CD14-positive monocyte (primary cell): ENCODE measurements around the gene EPC1. TPM values are rescaled to one million over a fixed set of nuclear protein-coding genes. Genes with fewer than 3 reads are reported as not detected.

ENCODE experiments used
- DNase-seq, 3 donors: peaks; one replicate each; pipeline ENCODE4 v3.0.0-alpha.2; 2011 to 2022
- H2AFZ ChIP-seq: 2 replicates; pipeline ENCODE4 v1.6.0; 2012; ENCODE audit warnings: mild to moderate bottlenecking, low read depth, low read length, inconsistent platforms; ENCODE audit not compliant: insufficient read depth, poor library complexity, severe bottlenecking
- H3K27ac ChIP-seq, 2 donors: 1 replicate in 1 of 2; 2 replicates in 1 of 2; pipeline ENCODE4 v1.5.1; 2012 to 2013; ENCODE audit warnings: low read length in 2 of 2, control low read depth in 1 of 2, inconsistent platforms in 1 of 2, low read depth in 1 of 2, mild to moderate bottlenecking in 1 of 2
- H3K27me3 ChIP-seq, 2 donors: one replicate each; pipeline versions ENCODE4 v1.6.0 to v1.6.1; 2011 to 2013; ENCODE audit warnings: low read length in 2 of 2; ENCODE audit not compliant: control insufficient read depth in 2 of 2, insufficient read depth in 2 of 2
- H3K36me3 ChIP-seq, 2 donors: replicated peaks in 1 of 2; 1 replicate in 1 of 2; 2 replicates in 1 of 2; pipeline versions ENCODE4 v1.5.1 to v1.6.1; 2012 to 2013; ENCODE audit warnings: low read length in 2 of 2, control low read depth in 1 of 2, inconsistent platforms in 1 of 2, mild to moderate bottlenecking in 1 of 2; ENCODE audit not compliant: insufficient read depth in 2 of 2, control insufficient read depth in 1 of 2
- H3K4me1 ChIP-seq, 2 donors: 1 replicate in 1 of 2; 2 replicates in 1 of 2; pipeline versions ENCODE4 v1.5.1 to v1.6.1; 2012 to 2013; ENCODE audit warnings: low read length in 2 of 2, control low read depth in 1 of 2, inconsistent platforms in 1 of 2, mild to moderate bottlenecking in 1 of 2, moderate library complexity in 1 of 2; ENCODE audit not compliant: insufficient read depth in 2 of 2, control insufficient read depth in 1 of 2
- H3K4me2 ChIP-seq: replicated peaks from 2 replicates; pipeline ENCODE3; 2012; ENCODE audit warnings: low read length, moderate library complexity, mild to moderate bottlenecking; ENCODE audit not compliant: poor library complexity, severe bottlenecking; ENCODE audit errors: extremely low read depth
- H3K4me3 ChIP-seq, 3 experiments: fragments of 200-600 bp in 1 of 3; sonication (generic) in 1 of 3; replicated peaks in 1 of 3; 1 replicate in 2 of 3; 2 replicates in 1 of 3; pipeline ENCODE4 v1.5.1; 2011 to 2013; ENCODE audit warnings: low read length in 3 of 3, mild to moderate bottlenecking in 3 of 3, control low read depth in 2 of 3, low read depth in 2 of 3, inconsistent platforms in 1 of 3, moderate library complexity in 1 of 3
- H3K79me2 ChIP-seq: 2 replicates; pipeline ENCODE4 v1.6.0; 2012; ENCODE audit warnings: mild to moderate bottlenecking, control low read depth, inconsistent platforms, low read length, moderate library complexity; ENCODE audit not compliant: insufficient read depth
- H3K9ac ChIP-seq: 2 replicates; pipeline ENCODE4 v1.6.0; 2017; ENCODE audit warnings: low read length, mild to moderate bottlenecking; ENCODE audit not compliant: insufficient read depth, poor library complexity, severe bottlenecking
- H3K9me3 ChIP-seq, 2 donors: replicated peaks in 1 of 2; 1 replicate in 1 of 2; 2 replicates in 1 of 2; pipeline versions ENCODE4 v1.5.1 to v1.6.1; 2012 to 2013; ENCODE audit warnings: low read length in 2 of 2, control low read depth in 1 of 2; ENCODE audit not compliant: control insufficient read depth in 1 of 2, insufficient read depth in 1 of 2
- H4K20me1 ChIP-seq: 2 replicates; pipeline ENCODE4 v1.6.0; 2012; ENCODE audit warnings: mild to moderate bottlenecking, low read length, control low read depth, moderate library complexity; ENCODE audit not compliant: insufficient read depth
- H3K27ac Mint-ChIP-seq, 7 donors: one replicate each; pipeline ENCODE4 v1.8.0; 2020; ENCODE audit warnings: mild to moderate bottlenecking in 7 of 7, mixed read lengths in 7 of 7, moderate library complexity in 6 of 7, inconsistent platforms in 2 of 7
- H3K27me3 Mint-ChIP-seq, 3 donors: one replicate each; pipeline ENCODE4 v1.8.0; 2021 to 2022; ENCODE audit warnings: low read depth in 3 of 3, mild to moderate bottlenecking in 3 of 3, mixed read lengths in 3 of 3, moderate library complexity in 3 of 3, inconsistent platforms in 1 of 3
- H3K36me3 Mint-ChIP-seq, 2 donors: one replicate each; pipeline ENCODE4 v1.8.0; 2020; ENCODE audit warnings: mixed read lengths in 2 of 2, inconsistent platforms in 1 of 2, mild to moderate bottlenecking in 1 of 2
- H3K4me1 Mint-ChIP-seq: one replicate; pipeline ENCODE4 v1.8.0; 2020; ENCODE audit warnings: mild to moderate bottlenecking, mixed read lengths
- H3K4me3 Mint-ChIP-seq, 2 donors: one replicate each; pipeline ENCODE4 v1.8.0; 2020; ENCODE audit warnings: mild to moderate bottlenecking in 2 of 2, mixed read lengths in 2 of 2, moderate library complexity in 1 of 2
- H3K9me3 Mint-ChIP-seq, 7 donors: one replicate each; pipeline ENCODE4 v1.8.0; 2020 to 2022; ENCODE audit warnings: mixed read lengths in 7 of 7, mild to moderate bottlenecking in 6 of 7, moderate library complexity in 6 of 7, inconsistent platforms in 2 of 7
- WGBS: methylation state at CpG from one replicate; pipeline ENCODE4 v1.1.5; 2013; ENCODE audit warnings: missing lambda C conversion rate; ENCODE audit not compliant: insufficient coverage; 5-methylcytosine and 5-hydroxymethylcytosine counted together
- intact Hi-C, 2 donors: fragments of 100-400 bp; cut with micrococcal nuclease; formaldehyde crosslinking; loops; one replicate each; pipeline versions ENCODE4 v1.15.0 to v1.15.1; 2023
- polyA plus RNA-seq, 3 donors: library from polyadenylated mRNA; depleted of rRNA in 1 of 3; unstranded in 2 of 3; stranded (reverse) in 1 of 3; fragments of 300-500 nt in 2 of 3; fragments of >200 nt in 1 of 3; fragmentation: Illumina TruSeq in 2 of 3; gene quantifications; 1 replicate in 2 of 3; 2 replicates in 1 of 3; pipeline ENCODE4 v1.2.3, GENCODE V29; 2012 to 2021
- TF ChIP-seq, protein P1 (sequence below): fragments of 200-600 bp; IDR thresholded peaks from one replicate; pipeline ENCODE4 v1.8.0; 2022; ENCODE audit warnings: antibody characterized with exemption, mild to moderate bottlenecking

The EPC1 gene
- polyA plus RNA-seq, 3 donors: 28.3 to 60.8 (median 31.0) TPM

DNA sequence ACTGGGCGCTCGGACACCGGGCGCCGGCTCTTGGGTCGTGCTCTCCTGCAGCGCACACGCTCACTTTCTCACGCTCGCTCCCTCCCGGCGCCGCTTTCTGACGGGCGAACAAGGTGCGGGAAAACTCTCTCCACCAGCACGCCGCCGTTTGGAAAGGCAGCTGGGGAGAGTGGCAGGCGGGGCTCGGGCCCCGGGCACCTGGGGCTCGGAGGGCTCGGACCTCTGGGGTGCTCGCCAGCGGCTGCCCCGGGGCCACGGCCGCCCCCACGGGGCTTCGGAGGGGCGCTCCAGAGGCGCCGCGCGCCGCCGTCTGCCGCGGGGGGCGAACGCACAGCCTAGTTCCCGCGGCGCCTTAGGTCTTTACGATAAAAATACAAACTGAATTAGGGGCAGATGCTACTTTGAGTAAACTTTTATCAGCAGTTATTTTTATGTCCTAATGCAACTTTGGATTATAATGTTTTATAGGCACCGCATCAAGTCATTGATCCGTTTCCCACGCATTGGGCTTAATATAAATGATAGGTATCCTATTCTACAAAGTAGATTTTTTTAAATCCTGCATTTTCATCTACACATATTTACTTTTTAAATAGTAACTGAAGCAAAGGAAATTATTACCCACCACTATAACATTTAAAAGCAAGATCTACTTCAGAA lies 535 bp upstream of the EPC1 start:
- Histone ChIP-seq H3K4me3 (peak overlapping the region; percentile 82 to 95 (median 84)), H3K9ac (peak overlapping the region; percentile 100), H2AFZ (peak overlapping the region; percentile 82), H3K9me3 (no peaks in the 10 kb centered on the region), H3K4me1 (peaks cover 17 to 34% of the 10 kb centered on the region in 2 donors), H3K4me2 (peak overlapping the region; percentile 89), H3K27ac (peak overlapping the region; percentile 23 to 100), H3K79me2 (peaks cover 70% of the 10 kb centered on the region), H3K36me3 (peaks cover 2 to 24% of the 10 kb centered on the region in 2 donors), H3K27me3 (no peaks in the 10 kb centered on the region), H4K20me1 (peaks cover 40% of the 10 kb centered on the region)
- peaks cover 1 to 4% (median 3%) of the 10 kb centered on the region in 3 donors for H3K27me3 Mint-ChIP-seq
- no peak for DNase-seq
- under 1% methylated on average over 46 of the region's 49 CpGs for WGBS
- TF ChIP-seq, protein P1, sequence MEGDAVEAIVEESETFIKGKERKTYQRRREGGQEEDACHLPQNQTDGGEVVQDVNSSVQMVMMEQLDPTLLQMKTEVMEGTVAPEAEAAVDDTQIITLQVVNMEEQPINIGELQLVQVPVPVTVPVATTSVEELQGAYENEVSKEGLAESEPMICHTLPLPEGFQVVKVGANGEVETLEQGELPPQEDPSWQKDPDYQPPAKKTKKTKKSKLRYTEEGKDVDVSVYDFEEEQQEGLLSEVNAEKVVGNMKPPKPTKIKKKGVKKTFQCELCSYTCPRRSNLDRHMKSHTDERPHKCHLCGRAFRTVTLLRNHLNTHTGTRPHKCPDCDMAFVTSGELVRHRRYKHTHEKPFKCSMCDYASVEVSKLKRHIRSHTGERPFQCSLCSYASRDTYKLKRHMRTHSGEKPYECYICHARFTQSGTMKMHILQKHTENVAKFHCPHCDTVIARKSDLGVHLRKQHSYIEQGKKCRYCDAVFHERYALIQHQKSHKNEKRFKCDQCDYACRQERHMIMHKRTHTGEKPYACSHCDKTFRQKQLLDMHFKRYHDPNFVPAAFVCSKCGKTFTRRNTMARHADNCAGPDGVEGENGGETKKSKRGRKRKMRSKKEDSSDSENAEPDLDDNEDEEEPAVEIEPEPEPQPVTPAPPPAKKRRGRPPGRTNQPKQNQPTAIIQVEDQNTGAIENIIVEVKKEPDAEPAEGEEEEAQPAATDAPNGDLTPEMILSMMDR: no peak
- peaks cover 41% of the 10 kb centered on the region for H3K4me1 Mint-ChIP-seq
- intact Hi-C loops: loop anchor here (2.0 to 10.0 kb wide), 6 partner anchors 29 to 293 kb away; partner anchors contain the start of gene KIF5B (in 1 of the 2)
- H3K4me3 Mint-ChIP-seq: peak overlapping the region; percentile 78 to 80
- peaks cover 0 to 2% (median 0%) of the 10 kb centered on the region in 7 donors for H3K9me3 Mint-ChIP-seq
- H3K36me3 Mint-ChIP-seq: peaks cover 17 to 22% of the 10 kb centered on the region in 2 donors
- peak overlapping the region in 5 of 7 donors; percentile 74 to 99 (median 86) for H3K27ac Mint-ChIP-seq

DNA sequence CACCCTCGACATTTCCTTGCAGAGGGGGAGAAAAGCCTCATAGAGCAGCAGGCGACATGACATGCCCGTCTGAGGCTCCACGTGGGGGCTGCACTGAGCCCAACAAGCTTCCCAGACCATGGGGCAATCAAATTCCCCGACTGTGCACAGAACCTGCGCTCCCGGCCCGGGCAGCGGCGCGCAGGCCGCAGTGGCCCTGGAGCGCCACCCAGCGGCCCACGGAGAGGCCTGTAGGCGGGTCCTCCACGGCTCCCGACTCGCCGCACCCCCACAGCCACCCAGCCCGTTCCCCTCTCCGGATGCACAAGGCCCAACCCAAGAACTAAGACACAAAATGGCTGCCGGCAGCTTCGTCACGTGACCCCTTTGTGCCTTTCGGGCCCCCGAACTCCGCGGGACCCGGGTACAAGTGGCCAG lies 816 bp downstream of the EPC1 start:
- H4K20me1 ChIP-seq: peaks cover 50% of the 10 kb centered on the region
- peaks cover 42% of the 10 kb centered on the region for H3K4me1 Mint-ChIP-seq
- WGBS: 1% methylated on average over 29 of the region's 30 CpGs

More for the DNA sequence above, 816 bp downstream of the EPC1 start:
- DNase-seq: peak; percentile 92 to 98 (median 94)
- peaks cover 2 to 24% of the 10 kb centered on the region in 2 donors for H3K36me3 ChIP-seq
- H3K4me2 ChIP-seq: peak overlapping the region; percentile 89
- no peaks in the 10 kb centered on the region for H3K9me3 ChIP-seq
- peaks cover 1 to 4% (median 3%) of the 10 kb centered on the region in 3 donors for H3K27me3 Mint-ChIP-seq
- H3K27ac ChIP-seq: peak overlapping the region; percentile 100
- H3K27ac Mint-ChIP-seq: peak overlapping the region; percentile 99 to 100 (median 100)
- H3K27me3 ChIP-seq: no peaks in the 10 kb centered on the region
- H3K36me3 Mint-ChIP-seq: peaks cover 17 to 19% of the 10 kb centered on the region in 2 donors
- intact Hi-C loops: loop anchor here (2.0 to 10.0 kb wide), 6 partner anchors 27 to 291 kb away; partner anchors contain the start of gene KIF5B (in 1 of the 2)
- H3K9me3 Mint-ChIP-seq: peaks cover 0 to 2% (median 0%) of the 10 kb centered on the region in 7 donors
- H3K4me3 ChIP-seq: peak overlapping the region; percentile 82 to 95 (median 84)
- H3K9ac ChIP-seq: peak overlapping the region; percentile 100
- H2AFZ ChIP-seq: peak overlapping the region; percentile 82
- H3K4me3 Mint-ChIP-seq: peak overlapping the region; percentile 86 to 95
- H3K4me1 ChIP-seq: peaks cover 17 to 34% of the 10 kb centered on the region in 2 donors
- H3K79me2 ChIP-seq: peaks cover 79% of the 10 kb centered on the region
- TF ChIP-seq, protein P1: peak; percentile 89
